GM12892 (cell line): ENCODE results near the gene TEX9.

Experiments used
- POLR2A ChIP-seq: IDR thresholded peaks from 2 replicates; pipeline ENCODE4 v1.6.1; 2011; ENCODE audit warnings: low read depth, low read length, control low read depth
- POLR2AphosphoS5 ChIP-seq: IDR thresholded peaks from 2 replicates; pipeline ENCODE4 v1.6.1; 2011; ENCODE audit warnings: low read depth, low read length, control low read depth
- TAF1 ChIP-seq: IDR thresholded peaks from 2 replicates; pipeline ENCODE4 v1.6.1; 2011; ENCODE audit warnings: low read depth, mild to moderate bottlenecking, control low read depth, low read length, borderline replicate concordance

DNA sequence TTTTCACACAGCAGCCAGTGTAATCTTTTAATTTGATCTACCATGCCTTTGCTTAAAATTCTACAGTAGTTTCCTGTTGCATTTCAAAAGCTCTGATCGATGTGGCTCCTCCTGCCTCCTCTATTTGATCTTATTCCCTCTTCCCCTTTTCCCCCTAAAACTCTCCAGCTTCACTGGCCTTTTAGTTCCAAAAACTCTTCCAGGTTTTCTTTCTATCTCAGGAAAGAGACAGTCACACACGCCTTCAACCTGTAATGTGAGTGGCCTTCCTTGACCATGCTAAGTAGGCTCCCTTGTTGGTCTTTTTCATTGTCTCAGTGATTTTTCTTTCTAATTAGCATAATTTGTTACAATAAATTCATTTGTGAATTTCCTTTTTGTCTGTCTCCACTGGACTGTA is 985 bp downstream of the TEX9 start:
- TF ChIP-seq POLR2AphosphoS5 (no peak), POLR2A (no peak), TAF1 (no peak)
